IMR-90 (cell line): ENCODE data around the gene RASGRF1.

ENCODE experiments used
- CEBPB ChIP-seq: IDR thresholded peaks from 2 replicates; pipeline ENCODE4 v1.6.1; 2012; ENCODE audit warnings: low read depth, low read length, improper control_type of control experiment
- POLR2A ChIP-seq: IDR thresholded peaks from 2 replicates; pipeline ENCODE4 v1.6.1; 2012; ENCODE audit warnings: mild to moderate bottlenecking, low read depth, low read length
- RAD21 ChIP-seq: IDR thresholded peaks from 2 replicates; pipeline ENCODE4 v1.6.1; 2012; ENCODE audit warnings: low read length, improper control_type of control experiment
- RCOR1 ChIP-seq: IDR thresholded peaks from 2 replicates; pipeline ENCODE4 v1.6.1; 2012; ENCODE audit warnings: mild to moderate bottlenecking, low read length, improper control_type of control experiment; ENCODE audit not compliant: insufficient replicate concordance
- SMC3 ChIP-seq: fragments of 150-350 bp; IDR thresholded peaks from 2 replicates; pipeline ENCODE4 v1.6.1; 2016; ENCODE audit warnings: low read depth, mild to moderate bottlenecking, antibody characterized with exemption, low read length, moderate library complexity
- TF ChIP-seq, protein P1 (sequence below): conservative IDR thresholded peaks from 2 replicates; pipeline ENCODE4 v1.5.1; 2012; ENCODE audit warnings: mild to moderate bottlenecking, low read depth, low read length, improper control_type of control experiment

DNA sequence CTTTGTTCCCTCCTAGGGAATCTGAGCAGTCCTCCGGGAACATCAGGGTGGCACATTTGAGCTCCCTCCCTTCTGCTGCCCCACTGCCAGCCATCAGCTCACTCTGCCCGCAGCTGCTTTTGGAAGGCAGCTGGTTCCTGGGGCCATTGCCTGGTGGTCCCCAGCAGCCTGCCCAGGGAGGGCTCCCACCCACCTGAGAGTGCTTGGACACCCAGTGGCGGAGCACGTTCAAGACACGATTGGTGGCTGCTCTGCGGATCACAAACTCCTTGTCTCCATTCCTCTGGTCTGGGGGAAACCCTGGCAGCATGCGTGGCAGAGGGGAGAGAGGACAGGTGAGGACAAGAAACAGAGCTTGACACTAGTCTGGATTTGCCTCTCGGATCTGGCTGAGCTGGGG is 92.1 kb downstream of the RASGRF1 start:
- TF ChIP-seq POLR2A (no peak), CEBPB (no peak), SMC3 (no peak), RAD21 (no peak), RCOR1 (no peak)
- TF ChIP-seq, protein P1, sequence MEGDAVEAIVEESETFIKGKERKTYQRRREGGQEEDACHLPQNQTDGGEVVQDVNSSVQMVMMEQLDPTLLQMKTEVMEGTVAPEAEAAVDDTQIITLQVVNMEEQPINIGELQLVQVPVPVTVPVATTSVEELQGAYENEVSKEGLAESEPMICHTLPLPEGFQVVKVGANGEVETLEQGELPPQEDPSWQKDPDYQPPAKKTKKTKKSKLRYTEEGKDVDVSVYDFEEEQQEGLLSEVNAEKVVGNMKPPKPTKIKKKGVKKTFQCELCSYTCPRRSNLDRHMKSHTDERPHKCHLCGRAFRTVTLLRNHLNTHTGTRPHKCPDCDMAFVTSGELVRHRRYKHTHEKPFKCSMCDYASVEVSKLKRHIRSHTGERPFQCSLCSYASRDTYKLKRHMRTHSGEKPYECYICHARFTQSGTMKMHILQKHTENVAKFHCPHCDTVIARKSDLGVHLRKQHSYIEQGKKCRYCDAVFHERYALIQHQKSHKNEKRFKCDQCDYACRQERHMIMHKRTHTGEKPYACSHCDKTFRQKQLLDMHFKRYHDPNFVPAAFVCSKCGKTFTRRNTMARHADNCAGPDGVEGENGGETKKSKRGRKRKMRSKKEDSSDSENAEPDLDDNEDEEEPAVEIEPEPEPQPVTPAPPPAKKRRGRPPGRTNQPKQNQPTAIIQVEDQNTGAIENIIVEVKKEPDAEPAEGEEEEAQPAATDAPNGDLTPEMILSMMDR = no peak
